ENCODE measurements around the gene POTEI. TPM values are rescaled to one million over a fixed set of nuclear protein-coding genes. Genes with fewer than 3 reads are reported as not detected.
"Not testable (repeated sequence)": the region's sequence is repeated elsewhere in the genome, so short reads cannot be mapped to it uniquely, and the experiment has no call there.

POTEI gene
- total RNA-seq, 5 donors from 2014 or later (not counting 1 experiment from before 2014, with no cell fraction given), result not detected

DNA sequence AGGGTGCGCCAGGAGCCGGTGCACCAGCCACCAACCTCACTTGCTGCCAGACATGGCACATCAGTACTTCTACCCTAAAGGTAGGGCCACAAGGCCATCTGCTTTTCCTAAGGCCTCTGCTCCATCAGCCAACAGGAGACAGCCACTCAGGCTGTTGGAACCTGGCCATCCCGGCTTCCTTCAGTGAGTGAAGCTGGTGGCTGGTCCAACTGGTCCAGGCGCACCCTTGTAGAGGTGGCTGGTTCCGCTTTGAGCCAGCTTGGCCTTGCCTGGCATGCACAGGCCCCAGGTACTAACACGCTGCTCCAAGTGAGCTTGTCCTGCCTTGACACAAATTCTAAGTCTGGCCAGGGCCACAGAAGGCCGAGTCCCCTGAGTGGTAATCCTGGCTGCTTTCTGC is 58.8 kb downstream of the POTEI start:
- POLR2A ChIA-PET; H3K27ac ChIP-seq (ENCODE audit: low read length); H3K4me1 Mint-ChIP-seq; H3K9me3 Mint-ChIP-seq; H3K4me3 Mint-ChIP-seq; H3K27ac Mint-ChIP-seq; H3K27me3 ChIP-seq (replicated peaks in 1 of 2; ENCODE audit: control insufficient read depth in 2 of 2, extremely low read depth in 1 of 2, insufficient read depth in 2 of 2, low read length in 1 of 2); H3K36me3 ChIP-seq (ENCODE audit: control insufficient read depth in 2 of 2, extremely low read depth in 1 of 2, insufficient read depth in 1 of 2, low read length in 1 of 2); H3K9me3 ChIP-seq; DNase-seq; H3K36me3 Mint-ChIP-seq; CTCF ChIA-PET; H3K4me3 ChIP-seq (ENCODE audit: control insufficient read depth in 1 of 2, extremely low read depth in 1 of 2, low read length in 1 of 2); H3K4me1 ChIP-seq (ENCODE audit: control insufficient read depth in 1 of 2, extremely low read depth in 1 of 2, insufficient read depth in 2 of 2, low read length in 2 of 2); H3K27me3 Mint-ChIP-seq; ATAC-seq (replicated peaks in 1 of 4): not testable (repeated sequence)
- 87% methylated on average over 3 of the region's 7 CpGs for WGBS (ENCODE audit: insufficient coverage)

DNA sequence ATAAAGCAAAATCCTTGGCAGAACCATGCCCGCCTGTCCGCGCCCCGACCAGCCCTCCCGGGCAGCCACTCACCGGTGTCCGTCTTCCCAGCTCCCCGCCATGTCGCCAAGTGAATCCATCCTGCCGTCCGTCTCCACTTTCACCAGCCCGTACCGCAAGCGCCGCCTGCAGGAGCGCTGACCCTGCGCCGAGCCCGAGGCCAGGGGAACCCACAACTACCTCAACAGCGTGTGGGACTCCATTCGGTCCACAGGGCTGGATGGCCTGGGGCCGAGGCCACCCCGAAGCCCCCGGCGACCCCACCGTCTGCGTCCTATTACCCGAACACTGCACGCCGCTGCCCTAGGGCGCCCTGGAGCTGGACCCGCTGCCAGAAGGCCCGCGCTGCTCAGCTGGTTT is 81.5 kb downstream of the POTEI start:
- H3K27me3 ChIP-seq (replicated peaks in 1 of 2; ENCODE audit: control insufficient read depth in 2 of 2, extremely low read depth in 1 of 2, insufficient read depth in 2 of 2, low read length in 1 of 2); H3K4me1 ChIP-seq (ENCODE audit: control insufficient read depth in 1 of 2, extremely low read depth in 1 of 2, insufficient read depth in 2 of 2, low read length in 2 of 2); H3K9me3 ChIP-seq; H3K4me3 ChIP-seq (ENCODE audit: control insufficient read depth in 1 of 2, extremely low read depth in 1 of 2, low read length in 1 of 2); H3K27ac Mint-ChIP-seq; CTCF ChIA-PET; H3K9me3 Mint-ChIP-seq; H3K27ac ChIP-seq (ENCODE audit: low read length); POLR2A ChIA-PET; H3K36me3 Mint-ChIP-seq; H3K4me1 Mint-ChIP-seq; H3K36me3 ChIP-seq (ENCODE audit: control insufficient read depth in 2 of 2, extremely low read depth in 1 of 2, insufficient read depth in 1 of 2, low read length in 1 of 2): not testable (repeated sequence)
- Mint-ChIP-seq H3K4me3 (peak overlapping the region in 1 of 3 donors; percentile 53), H3K27me3 (peaks cover 4 to 12% of the 10 kb centered on the region in 2 donors)
- peak in 3 of 35 experiments; percentile 3 to 14 (median 7) for DNase-seq
- ATAC-seq (replicated peaks in 1 of 4), result peak in 1 of 4 experiments; percentile 32
- 8% methylated on average over 10 of the region's 34 CpGs for WGBS (ENCODE audit: insufficient coverage)

DNA sequence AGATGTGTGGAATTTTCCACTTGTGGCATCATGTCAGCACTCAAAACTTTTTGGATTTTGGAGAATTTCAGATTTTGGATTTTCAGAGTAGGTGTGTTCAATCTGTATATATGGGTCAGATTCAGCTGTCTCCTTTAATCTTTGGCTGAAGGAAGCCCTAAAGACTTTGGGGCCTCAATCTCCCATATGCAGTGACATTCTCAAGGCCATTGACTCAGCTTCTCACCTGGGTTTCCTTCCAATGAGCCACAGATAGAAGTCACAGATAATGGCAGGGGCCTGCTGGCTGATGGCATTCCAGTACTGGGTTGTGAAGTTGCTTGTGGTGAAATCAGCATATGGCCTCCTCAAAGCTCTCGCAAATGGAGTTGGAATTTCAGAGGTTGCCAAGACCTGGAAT is 90.3 kb downstream of the POTEI start:
- ATAC-seq (replicated peaks in 1 of 4); DNase-seq; H3K27ac ChIP-seq (ENCODE audit: low read length); H3K9me3 ChIP-seq; H3K4me1 ChIP-seq (ENCODE audit: control insufficient read depth in 1 of 2, extremely low read depth in 1 of 2, insufficient read depth in 2 of 2, low read length in 2 of 2); POLR2A ChIA-PET; H3K27me3 ChIP-seq (replicated peaks in 1 of 2; ENCODE audit: control insufficient read depth in 2 of 2, extremely low read depth in 1 of 2, insufficient read depth in 2 of 2, low read length in 1 of 2); H3K36me3 ChIP-seq (ENCODE audit: control insufficient read depth in 2 of 2, extremely low read depth in 1 of 2, insufficient read depth in 1 of 2, low read length in 1 of 2); H3K4me1 Mint-ChIP-seq; H3K9me3 Mint-ChIP-seq; H3K4me3 ChIP-seq (ENCODE audit: control insufficient read depth in 1 of 2, extremely low read depth in 1 of 2, low read length in 1 of 2); H3K27ac Mint-ChIP-seq; H3K4me3 Mint-ChIP-seq; CTCF ChIA-PET; H3K36me3 Mint-ChIP-seq: not testable (repeated sequence)
- H3K27me3 Mint-ChIP-seq, result peaks cover 7 to 12% of the 10 kb centered on the region in 2 donors
- WGBS (ENCODE audit: insufficient coverage), result no CpG with 5 or more reads among the region's 1 CpG

DNA sequence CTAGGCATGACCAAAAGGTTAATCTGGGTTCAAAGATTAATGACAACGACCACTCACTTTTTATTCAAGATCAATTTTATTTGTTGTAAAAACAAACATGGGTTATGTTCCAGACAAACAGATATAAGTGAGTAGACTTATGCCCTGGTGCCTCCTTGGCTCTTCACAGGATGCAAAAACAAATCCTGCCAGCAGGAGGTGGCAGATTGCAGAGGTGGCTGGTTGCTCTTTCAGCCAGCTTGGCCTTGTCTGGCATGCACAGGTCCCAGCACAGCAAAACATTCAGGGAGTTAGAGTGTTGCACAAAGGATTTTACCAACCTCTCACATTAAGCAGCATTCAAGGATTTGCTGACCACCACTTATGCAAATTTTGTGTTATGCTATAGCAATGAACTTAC is 92.4 kb downstream of the POTEI start:
- no CpG with 5 or more reads among the region's 1 CpG for WGBS (ENCODE audit: insufficient coverage)
- H3K36me3 Mint-ChIP-seq; H3K27ac Mint-ChIP-seq; ATAC-seq (replicated peaks in 1 of 4); H3K4me3 Mint-ChIP-seq; CTCF ChIA-PET; H3K4me1 ChIP-seq (ENCODE audit: control insufficient read depth in 1 of 2, extremely low read depth in 1 of 2, insufficient read depth in 2 of 2, low read length in 2 of 2); H3K9me3 ChIP-seq; H3K36me3 ChIP-seq (ENCODE audit: control insufficient read depth in 2 of 2, extremely low read depth in 1 of 2, insufficient read depth in 1 of 2, low read length in 1 of 2); H3K27me3 ChIP-seq (replicated peaks in 1 of 2; ENCODE audit: control insufficient read depth in 2 of 2, extremely low read depth in 1 of 2, insufficient read depth in 2 of 2, low read length in 1 of 2); H3K27me3 Mint-ChIP-seq; H3K27ac ChIP-seq (ENCODE audit: low read length); H3K4me3 ChIP-seq (ENCODE audit: control insufficient read depth in 1 of 2, extremely low read depth in 1 of 2, low read length in 1 of 2); H3K9me3 Mint-ChIP-seq; H3K4me1 Mint-ChIP-seq; POLR2A ChIA-PET: not testable (repeated sequence)
- DNase-seq, result peak in 7 of 35 experiments; percentile 5 to 41 (median 22)

Other genes starting within 250 kb of the POTEI start
- 10 to 100 TPM; 70.7 to 93.7 (median 86.9) TPM for gene IMP4, start 166.4 kb downstream of the POTEI start, total RNA-seq
- gene PTPN18, start 153.3 kb downstream of the POTEI start, total RNA-seq, result 10 to 100 TPM; 42.3 to 67.6 (median 58.2) TPM
- gene CFC1B, start 11.9 kb upstream of the POTEI start, total RNA-seq, result not detected
- gene CFC1, start 90.2 kb upstream of the POTEI start, total RNA-seq, result not detected
- gene POTEJ, start 102.1 kb upstream of the POTEI start, total RNA-seq, result not detected
- gene GPR148, start 219.7 kb upstream of the POTEI start, total RNA-seq, result not detected
- not detected for gene AMER3, start 246.2 kb upstream of the POTEI start, total RNA-seq